ENCODE data around the gene CCDC142.
"Not testable (repeated sequence)": the region's sequence is repeated elsewhere in the genome, so short reads cannot be mapped to it uniquely, and the experiment has no call there.

The CCDC142 gene

DNA sequence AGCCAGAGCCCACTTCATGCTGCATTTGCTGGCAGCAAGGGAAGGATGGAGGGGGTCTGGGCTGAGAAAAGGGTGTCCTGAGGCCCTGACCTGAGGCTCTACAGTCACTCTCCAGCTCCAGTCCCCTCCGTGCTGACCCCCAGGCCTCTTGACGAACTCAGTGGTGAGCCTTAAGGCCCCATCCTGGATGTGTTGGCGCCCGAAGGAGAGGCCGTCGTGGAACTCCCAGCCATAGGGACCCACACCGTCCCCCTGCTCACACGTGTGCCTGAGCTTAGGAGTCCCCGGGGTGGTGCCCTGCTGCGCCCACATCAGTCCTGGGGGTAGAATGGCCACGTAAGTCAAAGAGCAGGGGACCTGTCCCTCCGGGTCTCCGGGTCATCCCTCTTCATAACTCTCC, 18.4 kb downstream of the CCDC142 start:
- DNase-seq (ENCODE audit: low read depth) = no peak

DNA sequence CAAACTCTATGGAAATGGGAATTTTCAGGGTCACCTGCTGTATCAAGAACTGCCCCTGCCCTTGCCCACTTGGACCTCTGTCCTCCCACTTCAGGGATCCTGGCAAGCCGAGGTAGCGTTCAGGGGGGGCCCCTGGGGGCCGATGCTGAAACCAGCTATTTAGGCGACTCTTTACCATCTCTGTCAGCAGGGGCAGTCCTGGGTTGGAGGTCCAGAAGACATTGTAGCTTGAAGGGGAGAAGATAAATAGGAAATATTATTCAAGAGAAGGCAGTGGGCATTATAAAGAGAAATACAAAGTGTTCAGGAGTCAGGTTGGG, 20.1 kb downstream of the CCDC142 start:
- no peak for DNase-seq (ENCODE audit: low read depth)

DNA sequence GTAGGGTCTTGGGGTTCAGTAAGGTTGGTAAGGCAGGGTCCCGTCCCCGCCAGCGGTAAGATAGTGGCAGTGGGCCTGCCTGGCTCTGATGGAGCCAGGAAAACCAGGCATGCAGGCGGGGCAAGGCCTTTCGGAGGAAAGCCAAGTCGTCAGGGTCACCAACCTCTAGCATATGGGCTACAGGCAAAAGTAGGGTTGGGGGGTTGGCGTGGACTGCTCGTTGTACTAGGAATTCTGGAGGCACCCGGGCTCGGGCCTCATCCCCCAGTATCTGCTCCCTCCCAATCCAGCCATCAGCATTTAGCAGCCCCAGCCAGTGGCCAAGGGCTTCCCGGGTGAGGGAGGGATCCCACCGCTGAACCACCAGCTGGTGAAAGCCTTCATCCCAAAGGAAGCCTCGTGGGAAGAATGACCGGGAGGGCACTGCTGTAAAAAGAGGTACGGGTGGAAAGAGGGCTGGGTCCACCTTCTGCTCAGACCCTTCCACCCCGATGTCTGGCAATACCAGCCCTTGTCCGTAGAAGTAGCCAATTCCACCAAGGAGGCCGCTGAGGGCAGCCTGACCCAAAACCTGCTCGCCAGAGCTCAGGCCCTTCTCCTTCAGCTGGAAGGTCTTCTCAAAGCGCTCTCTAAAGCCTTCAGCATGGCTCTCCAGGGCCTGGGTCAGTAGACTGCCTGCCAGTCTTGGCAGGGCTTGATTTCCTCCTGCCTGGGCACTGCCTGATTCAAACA, 20.6 kb downstream of the CCDC142 start:
- no peak for DNase-seq (ENCODE audit: low read depth)

- DNase-seq (ENCODE audit: low read depth) = no peak
Measured at GRCh38 chr2:74461187-74462053, 21.4 kb downstream of the CCDC142 start.

GRCh38 chr2:74460187-74460586, 22.6 kb downstream of the CCDC142 start:
- DNase-seq (ENCODE audit: low read depth) = not testable (repeated sequence)

- DNase-seq (ENCODE audit: low read depth) = not testable (repeated sequence)
Measured at GRCh38 chr2:74459503-74460118, 23.2 kb downstream of the CCDC142 start.

GRCh38 chr2:74458938-74459363, 23.8 kb downstream of the CCDC142 start:
- no peak for DNase-seq (ENCODE audit: low read depth)

GRCh38 chr2:74458132-74458937, 24.5 kb downstream of the CCDC142 start, which contains the start of gene WBP1:
WBP1 (plus strand) TSS chr2:74458438; CDS start chr2:74458603, 165 bp downstream.
- DNase-seq (ENCODE audit: low read depth) = peak; percentile 100

DNA sequence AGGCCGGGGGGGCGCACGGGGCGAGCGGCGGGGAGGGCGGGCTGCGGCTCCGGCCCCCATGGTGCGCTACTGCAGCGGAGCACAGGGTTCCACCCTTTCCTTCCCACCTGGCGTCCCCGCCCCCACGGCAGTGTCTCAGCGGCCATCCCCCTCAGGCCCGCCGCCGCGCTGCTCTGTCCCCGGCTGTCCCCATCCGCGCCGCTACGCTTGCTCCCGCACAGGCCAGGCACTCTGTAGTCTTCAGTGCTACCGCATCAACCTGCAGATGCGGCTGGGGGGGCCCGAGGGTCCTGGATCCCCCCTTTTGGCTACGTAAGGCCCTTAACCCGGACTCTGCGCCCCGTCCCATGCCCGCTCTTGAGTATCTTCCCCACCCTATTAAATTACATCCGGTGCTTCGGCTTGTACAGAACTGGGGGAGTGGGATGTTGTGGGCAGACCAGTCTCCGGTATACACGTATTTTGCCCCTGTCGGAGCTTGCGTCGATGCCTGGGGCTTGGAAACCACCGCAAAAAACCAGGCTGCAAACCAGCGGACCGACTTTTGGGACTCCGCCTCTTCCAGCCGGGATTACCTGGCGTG, 25.2 kb downstream of the CCDC142 start:
- DNase-seq (ENCODE audit: low read depth) = no peak

DNA sequence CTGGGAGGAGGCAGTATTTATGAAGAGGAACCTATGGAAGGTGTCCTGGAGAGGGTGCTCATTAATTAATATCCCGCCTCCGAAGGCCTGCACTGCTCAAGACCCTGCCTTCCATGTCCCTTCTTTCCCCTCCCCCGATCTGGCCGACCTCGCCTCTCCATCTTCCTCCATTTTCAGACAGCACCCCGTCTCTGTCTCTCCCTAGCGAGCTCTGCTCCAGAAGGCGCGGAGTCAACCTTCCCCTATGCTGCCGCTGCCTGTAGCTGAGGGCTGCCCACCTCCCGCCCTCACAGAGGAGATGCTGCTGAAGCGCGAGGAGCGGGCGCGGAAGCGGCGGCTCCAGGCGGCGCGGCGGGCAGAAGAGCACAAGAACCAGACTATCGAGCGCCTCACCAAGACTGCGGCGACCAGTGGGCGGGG, 25.7 kb downstream of the CCDC142 start:
- DNase-seq (ENCODE audit: low read depth) = no peak

DNA sequence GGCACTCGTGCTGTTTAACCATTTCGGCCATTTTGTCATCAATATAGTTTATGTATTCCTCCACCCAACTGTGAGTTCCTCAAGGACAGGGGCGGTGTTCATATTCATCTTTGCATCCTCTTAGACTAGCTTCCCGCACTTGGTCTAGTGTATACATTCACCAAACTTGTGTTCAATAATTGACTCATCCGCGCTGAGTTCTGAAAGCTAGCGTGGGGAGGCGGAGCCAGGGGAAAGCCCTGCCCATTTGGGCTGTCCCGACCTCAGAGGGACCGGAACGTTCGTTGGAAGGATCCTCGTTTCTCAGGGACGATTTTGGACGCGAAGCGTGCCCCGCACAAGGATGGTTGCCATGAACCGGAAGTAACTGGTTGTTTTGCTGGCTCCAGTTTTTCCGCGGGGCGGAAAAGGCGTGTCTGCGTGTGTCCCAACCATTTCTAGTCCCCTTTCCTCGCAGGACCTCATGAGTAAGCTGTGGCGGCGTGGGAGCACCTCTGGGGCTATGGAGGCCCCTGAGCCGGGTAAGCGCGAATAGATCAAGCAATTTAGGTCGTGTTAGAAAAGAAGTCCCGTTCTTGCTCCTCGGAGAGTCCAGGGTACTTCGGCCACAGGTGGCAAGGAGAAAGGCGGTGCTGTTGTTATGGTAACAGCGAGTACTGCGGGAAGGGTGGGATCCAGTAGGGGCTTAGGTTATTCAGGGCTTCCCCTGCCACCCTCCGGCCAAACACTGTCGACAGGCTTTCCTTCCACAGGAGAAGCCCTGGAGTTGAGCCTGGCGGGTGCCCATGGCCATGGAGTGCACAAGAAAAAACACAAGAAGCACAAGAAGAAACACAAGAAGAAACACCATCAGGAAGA, 27.9 kb downstream of the CCDC142 start, which contains the start of gene INO80B:
TSS of gene INO80B (plus strand) at position 434 of the 858 bp plus-strand sequence. CDS start at position 464, 30 bp downstream.
- DNase-seq (ENCODE audit: low read depth) = peak; percentile 96

- DNase-seq (ENCODE audit: low read depth) = no peak
Measured at GRCh38 chr2:74450570-74451190, 32.1 kb downstream of the CCDC142 start.

DNA sequence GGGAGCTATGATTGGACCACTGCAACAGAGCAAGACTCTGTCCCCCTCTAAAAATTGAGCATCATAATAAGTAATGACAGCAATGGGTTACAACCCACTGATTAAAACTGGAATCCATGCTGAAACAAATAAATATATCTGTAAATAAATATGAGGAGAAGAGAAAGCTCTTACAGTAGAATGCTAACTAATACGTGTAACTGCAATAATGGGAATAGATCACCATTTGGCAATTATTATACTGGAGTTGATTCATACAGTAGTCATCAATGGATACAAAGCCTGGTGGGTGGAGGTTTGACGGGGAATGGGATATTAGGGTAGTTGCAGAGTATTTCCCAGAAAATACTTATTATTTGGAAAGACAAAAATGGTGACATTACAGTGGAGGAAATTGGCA, 34.0 kb downstream of the CCDC142 start:
- DNase-seq (ENCODE audit: low read depth) = no peak

GRCh38 chr2:74447230-74447999, 35.4 kb downstream of the CCDC142 start:
- DNase-seq (ENCODE audit: low read depth) = no peak

DNA sequence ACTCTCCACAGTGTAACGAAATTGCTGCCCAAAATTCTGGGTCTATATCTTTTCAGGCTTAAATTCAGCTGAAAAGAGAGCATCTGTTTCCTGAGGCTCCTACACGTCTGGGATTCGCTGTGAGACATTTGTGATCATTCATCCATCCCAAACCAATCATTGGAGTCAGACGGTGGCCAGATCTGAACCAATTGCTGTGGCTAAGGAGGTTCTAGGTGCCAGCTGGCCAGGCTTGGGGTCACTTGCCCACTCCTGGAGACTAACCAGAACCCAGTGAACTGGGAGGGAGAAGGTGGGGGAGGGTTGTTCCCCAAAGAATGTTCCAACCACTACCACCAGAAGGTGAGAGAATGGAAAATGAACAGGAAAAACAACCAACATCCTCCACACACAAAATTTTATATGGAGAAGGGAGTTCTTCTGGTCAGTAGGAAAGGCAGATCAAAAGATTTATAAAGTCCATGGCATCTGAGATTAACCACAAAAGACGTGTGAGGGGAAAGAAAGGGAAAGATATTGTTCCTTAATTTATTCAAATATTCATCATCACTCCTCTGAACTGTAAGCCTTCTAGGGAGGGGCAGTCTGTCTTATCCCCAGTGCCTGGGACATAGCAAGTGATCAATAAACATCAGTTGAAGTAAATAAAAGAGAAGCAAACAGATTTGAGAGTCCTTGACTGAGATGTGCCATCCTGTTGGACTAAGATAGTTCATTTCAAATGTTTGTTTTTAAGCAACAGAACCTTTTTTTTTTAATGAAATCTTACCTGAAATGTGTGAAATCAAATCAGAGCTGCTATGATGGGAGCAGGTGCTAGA, 38.1 kb downstream of the CCDC142 start:
- no peak for DNase-seq (ENCODE audit: low read depth)

DNA sequence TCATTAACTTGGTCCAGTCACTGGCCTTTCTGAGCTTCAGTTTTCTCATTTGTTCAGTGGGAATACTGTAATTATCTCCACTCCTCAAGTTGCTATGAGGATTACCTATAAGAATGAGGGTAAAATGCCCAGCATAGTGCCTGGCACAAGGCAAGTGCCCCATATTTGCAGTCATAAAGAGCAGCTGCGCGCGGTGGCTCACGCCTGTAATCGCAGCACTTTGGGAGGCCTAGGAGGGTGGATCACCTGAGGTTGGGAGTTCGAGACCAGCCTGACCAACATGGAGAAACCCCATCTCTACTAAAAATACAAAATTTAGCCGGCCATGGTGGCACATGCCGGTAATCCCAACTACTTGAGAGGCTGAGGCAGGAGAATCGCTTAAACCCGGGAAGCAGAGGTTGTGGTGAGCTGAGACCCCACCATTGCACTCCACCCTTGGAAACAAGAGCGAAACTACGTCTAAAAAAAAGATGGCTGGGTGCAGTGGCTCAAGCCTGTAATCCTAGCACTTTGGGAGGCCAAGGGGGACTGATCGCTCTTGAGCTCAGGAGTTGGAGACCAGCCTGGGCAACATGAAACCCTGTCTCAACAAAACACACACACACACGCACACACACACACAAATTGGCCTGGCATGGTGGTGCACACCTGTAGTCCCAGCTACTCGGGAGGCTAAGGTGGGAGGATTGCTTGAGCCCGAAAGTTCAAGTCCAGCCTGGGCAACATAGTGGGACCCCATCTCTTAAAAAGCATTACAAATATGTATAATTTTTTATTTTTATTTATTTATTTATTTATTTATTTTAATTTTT, 40.1 kb downstream of the CCDC142 start:
- DNase-seq (ENCODE audit: low read depth) = not testable (repeated sequence)

DNA sequence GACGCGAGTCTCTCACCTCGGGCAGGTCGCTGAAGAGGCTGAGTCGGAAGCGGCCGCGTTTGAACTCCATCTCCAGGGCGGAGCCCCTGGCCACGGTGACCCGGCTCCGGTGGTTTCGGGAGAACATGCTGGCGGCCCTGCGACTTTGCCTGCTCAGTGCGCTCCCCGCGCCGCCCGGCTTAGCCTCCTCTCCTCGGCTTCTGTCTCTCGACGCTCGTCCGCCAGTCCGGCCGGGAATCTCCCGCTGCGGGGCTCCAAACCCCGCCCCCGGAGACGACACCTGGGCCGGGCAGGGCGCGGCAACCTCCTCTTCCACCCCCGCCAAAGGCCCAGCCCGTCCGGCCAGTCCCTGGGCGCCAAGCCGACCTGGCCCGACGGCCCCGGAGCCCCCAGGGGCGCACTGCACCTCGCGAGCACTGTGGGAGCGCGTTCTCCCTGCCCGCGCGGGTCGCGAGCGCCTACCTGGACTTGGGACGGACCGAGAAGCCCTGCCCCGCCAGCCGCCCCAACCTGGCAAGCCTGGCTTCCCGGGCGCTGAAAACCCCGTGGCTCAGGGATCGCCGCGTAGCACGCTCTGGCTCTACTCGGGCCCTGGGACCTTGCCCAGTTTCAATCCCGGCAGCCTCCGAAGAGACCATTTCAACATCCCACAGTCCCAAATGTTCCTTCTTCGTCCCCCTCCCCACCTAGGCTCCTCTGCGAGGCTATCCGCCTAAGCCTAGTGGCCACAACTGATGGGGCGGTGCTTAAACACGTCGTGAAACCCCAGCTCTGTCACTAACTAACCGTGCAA, 40.9 kb downstream of the CCDC142 start, which contains the start of gene RTKN:
TSS of gene RTKN (minus strand) at position 248 of the 793 bp plus-strand sequence. CDS start at position 127, 121 bp downstream.
- DNase-seq (ENCODE audit: low read depth) = no peak

All from non-pigmented ciliary epithelial cell (primary cell).